ENCODE data around the gene EPHX1. TPM values are rescaled to one million over a fixed set of nuclear protein-coding genes. Genes with fewer than 3 reads are reported as not detected.

Gene EPHX1
- polyA plus RNA-seq, 1 donor from 2014 or later: 0.26 TPM

GRCh38 chr1:225840223-225840610, 30.3 kb downstream of the EPHX1 start:
- Mint-ChIP-seq H3K4me3 (peak overlapping the region in 1 of 4 donors; percentile 21), H3K27me3 (no peaks in the 10 kb centered on the region), H3K9me3 (no peaks in the 10 kb centered on the region), H3K4me1 (peaks cover 2 to 5% (median 3%) of the 10 kb centered on the region in 3 donors), H3K36me3 (no peaks in the 10 kb centered on the region), H3K27ac (peak overlapping the region in 1 of 3 donors; percentile 35)

- H3K4me3 Mint-ChIP-seq: no peak overlapping the region
- peak overlapping the region in 1 of 3 donors; percentile 35 for H3K27ac Mint-ChIP-seq
- H3K4me1 Mint-ChIP-seq: peaks cover 2 to 5% (median 3%) of the 10 kb centered on the region in 3 donors
- no peaks in the 10 kb centered on the region for H3K36me3 Mint-ChIP-seq
- no peaks in the 10 kb centered on the region for H3K9me3 Mint-ChIP-seq
- H3K27me3 Mint-ChIP-seq: no peaks in the 10 kb centered on the region
These were observed 30.8 kb downstream of the EPHX1 start for GRCh38 chr1:225840713-225841112.

- peaks cover 2% of the 10 kb centered on the region for H3K36me3 Mint-ChIP-seq
- no peak overlapping the region for H3K4me3 Mint-ChIP-seq
- H3K27ac Mint-ChIP-seq: peak overlapping the region in 1 of 3 donors; percentile 59
- H3K4me1 Mint-ChIP-seq: peaks cover 7 to 11% (median 8%) of the 10 kb centered on the region in 3 donors
- no peaks in the 10 kb centered on the region for H3K27me3 Mint-ChIP-seq
- no peaks in the 10 kb centered on the region for H3K9me3 Mint-ChIP-seq
These were observed 32.1 kb downstream of the EPHX1 start for GRCh38 chr1:225842074-225842473.

GRCh38 chr1:225842788-225843425, 33.0 kb downstream of the EPHX1 start:
- H3K27ac Mint-ChIP-seq: peak overlapping the region in 2 of 3 donors; percentile 1 to 34
- H3K4me3 Mint-ChIP-seq: no peak overlapping the region
- H3K27me3 Mint-ChIP-seq: no peaks in the 10 kb centered on the region
- no peaks in the 10 kb centered on the region for H3K9me3 Mint-ChIP-seq
- peaks cover 2% of the 10 kb centered on the region for H3K36me3 Mint-ChIP-seq
- H3K4me1 Mint-ChIP-seq: peaks cover 10 to 15% (median 12%) of the 10 kb centered on the region in 3 donors

- no peaks in the 10 kb centered on the region for H3K9me3 Mint-ChIP-seq
- peak overlapping the region in 1 of 3 donors; percentile 86 for H3K27ac Mint-ChIP-seq
- H3K27me3 Mint-ChIP-seq: no peaks in the 10 kb centered on the region
- H3K36me3 Mint-ChIP-seq: peaks cover 2% of the 10 kb centered on the region
- H3K4me1 Mint-ChIP-seq: peaks cover 13 to 20% (median 17%) of the 10 kb centered on the region in 3 donors
- H3K4me3 Mint-ChIP-seq: no peak overlapping the region
These were observed 33.5 kb downstream of the EPHX1 start for GRCh38 chr1:225843426-225843795.

- Mint-ChIP-seq H3K36me3 (peaks cover 2% of the 10 kb centered on the region), H3K27ac (no peak overlapping the region), H3K27me3 (no peaks in the 10 kb centered on the region), H3K9me3 (no peaks in the 10 kb centered on the region), H3K4me1 (peaks cover 20 to 27% (median 22%) of the 10 kb centered on the region in 3 donors), H3K4me3 (no peak overlapping the region)
These were observed 34.5 kb downstream of the EPHX1 start for GRCh38 chr1:225844236-225845061.

- no peak overlapping the region for H3K4me3 Mint-ChIP-seq
- peaks cover 2% of the 10 kb centered on the region for H3K36me3 Mint-ChIP-seq
- H3K27me3 Mint-ChIP-seq: no peaks in the 10 kb centered on the region
- H3K9me3 Mint-ChIP-seq: no peaks in the 10 kb centered on the region
- no peak overlapping the region for H3K27ac Mint-ChIP-seq
- H3K4me1 Mint-ChIP-seq: peaks cover 20 to 34% (median 28%) of the 10 kb centered on the region in 3 donors
These were observed 35.2 kb downstream of the EPHX1 start for GRCh38 chr1:225845097-225845496.

- H3K27ac Mint-ChIP-seq: peak overlapping the region in 2 of 3 donors; percentile 59 to 66
These were observed 35.8 kb downstream of the EPHX1 start for GRCh38 chr1:225845571-225846259.

GRCh38 chr1:225846331-225847310, 36.7 kb downstream of the EPHX1 start:
- H3K27ac Mint-ChIP-seq: peak overlapping the region; percentile 66 to 97 (median 89)
- no peaks in the 10 kb centered on the region for H3K9me3 Mint-ChIP-seq
- peaks cover 5% of the 10 kb centered on the region for H3K36me3 Mint-ChIP-seq
- H3K4me1 Mint-ChIP-seq: peaks cover 22 to 37% (median 29%) of the 10 kb centered on the region in 3 donors
- H3K27me3 Mint-ChIP-seq: no peaks in the 10 kb centered on the region
- peak overlapping the region in 1 of 4 donors; percentile 33 for H3K4me3 Mint-ChIP-seq

More at GRCh38 chr1:225845571-225846259, 35.8 kb downstream of the EPHX1 start:
- Mint-ChIP-seq H3K9me3 (no peaks in the 10 kb centered on the region), H3K4me3 (no peak overlapping the region), H3K36me3 (peaks cover 2% of the 10 kb centered on the region), H3K27me3 (no peaks in the 10 kb centered on the region), H3K4me1 (peaks cover 20 to 37% (median 29%) of the 10 kb centered on the region in 3 donors)

- peaks cover 27 to 46% (median 39%) of the 10 kb centered on the region in 3 donors for H3K4me1 Mint-ChIP-seq
- H3K9me3 Mint-ChIP-seq: no peaks in the 10 kb centered on the region
- H3K27ac Mint-ChIP-seq: peak overlapping the region; percentile 86 to 97 (median 89)
- H3K36me3 Mint-ChIP-seq: peaks cover 5% of the 10 kb centered on the region
- H3K27me3 Mint-ChIP-seq: no peaks in the 10 kb centered on the region
- H3K4me3 Mint-ChIP-seq: peak overlapping the region in 3 of 4 donors; percentile 54 to 92 (median 79)
These were observed 37.7 kb downstream of the EPHX1 start for GRCh38 chr1:225847610-225848009.

- peaks cover 22 to 46% (median 40%) of the 10 kb centered on the region in 3 donors for H3K4me1 Mint-ChIP-seq
- peak overlapping the region; percentile 52 to 92 (median 66) for H3K4me3 Mint-ChIP-seq
- H3K27me3 Mint-ChIP-seq: no peaks in the 10 kb centered on the region
- peaks cover 5% of the 10 kb centered on the region for H3K36me3 Mint-ChIP-seq
- H3K27ac Mint-ChIP-seq: peak overlapping the region; percentile 86 to 97 (median 89)
- H3K9me3 Mint-ChIP-seq: no peaks in the 10 kb centered on the region
These were observed 38.4 kb downstream of the EPHX1 start for GRCh38 chr1:225848030-225848955.

- Mint-ChIP-seq H3K9me3 (no peaks in the 10 kb centered on the region), H3K4me3 (peak overlapping the region in 3 of 4 donors; percentile 15 to 71 (median 65)), H3K4me1 (peaks cover 22 to 44% (median 43%) of the 10 kb centered on the region in 3 donors), H3K36me3 (peaks cover 9% of the 10 kb centered on the region), H3K27ac (peak overlapping the region in 2 of 3 donors; percentile 86 to 97), H3K27me3 (no peaks in the 10 kb centered on the region)
These were observed 40.0 kb downstream of the EPHX1 start for GRCh38 chr1:225849925-225850324.

- Mint-ChIP-seq H3K36me3 (peaks cover 9% of the 10 kb centered on the region), H3K27ac (peak overlapping the region in 2 of 3 donors; percentile 86 to 97), H3K9me3 (no peaks in the 10 kb centered on the region), H3K27me3 (no peaks in the 10 kb centered on the region), H3K4me3 (peak overlapping the region in 1 of 4 donors; percentile 15), H3K4me1 (peaks cover 26 to 44% (median 43%) of the 10 kb centered on the region in 3 donors)
These were observed 40.4 kb downstream of the EPHX1 start for GRCh38 chr1:225850370-225850769.

Measured in IgD-negative memory B cell (primary cell).